COR-L47 (cell line): ENCODE measurements around the gene USP32.
A peak's percentile ranks its signal among the peaks of the same experiment; 100 is the strongest.
"Not testable (repeated sequence)": the region's sequence is repeated elsewhere in the genome, so short reads cannot be mapped to it uniquely, and the experiment has no call there.

ENCODE experiments used
- DNase-seq: peaks from one replicate; lab custom pipeline; 2025; lab: John Stamatoyannopoulos, UW

USP32 gene

DNA sequence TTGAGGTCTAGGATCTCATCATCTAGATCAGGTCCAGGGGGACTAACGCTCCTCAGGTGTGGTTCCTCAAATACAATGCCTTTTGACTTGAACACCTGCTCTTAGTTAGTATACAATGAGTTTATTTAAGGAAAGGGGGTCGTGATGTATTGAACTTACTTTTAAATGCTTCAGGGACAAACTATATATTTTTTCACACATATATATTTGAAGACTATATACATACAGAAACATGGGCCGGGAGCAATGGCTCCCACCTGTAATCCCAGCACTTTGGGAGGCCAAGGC, 11.5 kb upstream of the USP32 start:
- no peak for DNase-seq

DNA sequence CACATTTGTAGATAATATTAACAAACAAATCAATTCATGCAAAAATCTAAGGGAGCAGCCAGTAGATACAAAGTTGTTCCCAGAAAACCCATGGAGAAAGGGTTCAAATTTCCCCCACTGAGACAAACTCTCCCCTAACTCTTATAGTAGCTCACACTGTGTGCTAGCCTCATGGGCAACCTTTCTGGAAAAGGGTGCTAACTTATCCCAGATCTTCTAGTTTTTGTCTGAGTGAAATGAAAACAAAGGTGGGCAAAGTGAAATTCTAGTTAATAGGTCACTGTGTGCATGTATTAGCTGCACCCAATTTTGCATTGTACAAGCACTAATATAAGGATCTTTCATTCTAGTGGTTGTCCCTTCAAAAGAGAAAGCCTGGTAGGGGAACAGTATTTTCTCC, 9.9 kb upstream of the USP32 start:
- DNase-seq: no peak

DNA sequence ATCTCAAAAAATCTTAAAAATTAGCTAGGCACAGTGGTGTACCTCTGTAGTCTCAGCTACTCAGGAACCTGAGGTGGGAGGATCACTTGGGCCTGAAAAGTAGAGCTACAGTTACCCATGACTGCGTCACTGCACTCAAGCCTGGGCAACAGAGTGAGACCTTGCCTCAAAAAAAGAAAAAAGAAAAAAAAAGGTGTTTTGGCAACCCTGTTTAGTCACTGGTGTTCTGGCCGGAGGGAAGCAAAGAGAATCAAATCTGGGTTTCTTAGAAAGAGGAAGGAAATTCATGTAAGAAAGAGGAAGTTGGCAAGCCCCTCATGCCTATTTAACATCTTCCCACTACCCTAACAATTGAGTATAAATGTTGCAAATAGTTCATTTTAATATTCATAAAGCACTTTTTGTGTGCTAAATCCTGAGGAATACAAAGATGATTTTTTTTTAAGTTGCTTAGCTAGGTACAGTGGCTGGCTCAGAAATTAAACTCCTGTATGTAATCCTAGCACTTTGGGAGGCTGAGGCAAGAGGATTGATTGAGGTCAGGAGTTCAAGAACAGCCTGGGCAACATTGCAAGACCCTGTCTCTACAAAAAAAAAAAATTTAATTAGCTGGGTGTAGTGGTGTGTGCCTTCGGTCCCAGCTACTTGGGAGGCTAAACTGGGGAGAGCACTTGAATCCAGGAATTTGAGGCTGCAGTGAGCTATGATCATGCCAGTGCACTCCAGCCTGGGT, 6.5 kb upstream of the USP32 start:
- DNase-seq: no peak

DNA sequence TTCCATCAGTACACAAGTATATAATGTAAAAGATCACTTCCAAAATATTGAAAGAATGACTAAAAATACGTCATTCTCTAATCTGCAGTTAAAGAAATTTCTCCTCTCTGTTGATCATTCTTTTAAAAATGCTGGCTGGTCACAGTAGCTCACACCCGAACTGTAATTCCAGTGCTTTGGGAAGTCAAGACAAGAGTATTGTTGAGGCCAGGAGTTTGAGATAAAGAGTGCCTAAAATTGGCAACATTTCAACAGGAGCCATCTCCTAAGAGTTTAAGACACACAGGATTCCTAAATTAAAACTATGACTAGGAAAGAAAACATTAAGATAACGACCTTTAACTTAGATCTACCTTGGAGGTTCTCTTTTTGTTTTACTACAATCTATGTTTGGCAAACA, 4.5 kb upstream of the USP32 start:
- no peak for DNase-seq

DNA sequence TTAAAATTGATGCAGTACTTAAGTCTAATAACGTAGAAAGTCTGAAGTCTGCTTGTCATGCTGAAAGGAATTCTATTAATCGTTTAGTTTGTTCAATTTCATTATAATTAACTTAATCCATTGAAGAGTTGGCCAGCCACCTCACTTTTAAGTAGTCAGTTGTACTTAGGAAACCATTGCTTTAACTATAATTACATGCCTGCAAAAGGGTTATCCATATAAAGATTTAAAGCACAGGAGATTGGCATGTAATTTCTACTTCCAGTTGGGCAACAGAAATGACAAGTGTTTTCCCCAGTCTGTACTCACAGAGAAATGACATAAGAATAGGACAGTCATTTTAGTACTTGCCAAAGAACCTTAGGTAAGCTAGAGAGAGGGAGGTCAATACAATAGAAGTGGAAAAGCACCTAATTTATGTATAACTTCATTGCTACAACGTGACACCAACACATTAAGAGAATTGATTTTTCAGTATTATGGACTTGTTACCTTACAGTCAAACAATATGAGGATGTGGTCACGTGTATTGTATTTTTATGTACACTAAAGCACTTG, 3.7 kb upstream of the USP32 start:
- DNase-seq: no peak

DNA sequence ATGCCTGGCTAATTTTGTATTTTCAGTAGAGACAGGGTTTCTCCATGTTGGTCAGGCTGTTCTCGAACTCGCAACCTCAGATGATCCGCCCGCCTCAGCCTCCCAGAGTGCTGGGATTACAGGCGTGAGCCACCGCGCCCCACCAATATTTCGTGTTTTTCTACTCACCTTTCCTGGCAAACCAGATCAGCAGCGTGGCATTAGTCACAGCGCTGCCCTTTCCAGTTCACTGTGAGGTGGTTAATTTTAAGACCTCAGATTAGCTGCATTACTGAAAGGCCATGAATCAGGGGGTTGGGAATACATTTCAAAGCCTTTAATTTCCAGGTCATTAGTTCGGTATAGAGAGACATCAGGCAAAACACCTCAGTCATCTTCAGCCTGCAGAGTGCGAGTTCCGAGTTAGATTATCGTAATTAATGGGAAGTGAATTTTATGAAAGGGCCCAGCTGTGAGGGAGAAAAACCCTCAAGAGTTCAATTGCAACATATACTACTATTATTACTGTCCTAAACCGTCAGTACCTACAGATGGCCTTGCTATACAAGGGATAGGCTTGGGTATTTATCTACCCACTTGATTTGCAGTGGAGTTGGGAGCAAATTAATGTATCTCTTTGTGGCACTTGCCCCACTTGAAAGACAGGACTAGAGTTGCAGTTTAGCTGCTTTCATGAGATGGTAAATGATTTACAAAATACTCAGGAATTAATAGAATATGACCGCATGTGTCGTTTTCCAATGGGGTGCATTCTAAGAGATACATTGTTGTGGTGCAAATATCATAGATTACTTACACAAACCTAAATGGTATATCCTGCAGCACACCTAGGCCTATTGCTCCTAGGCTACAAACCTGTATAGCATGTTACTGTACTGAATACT, 2.1 kb upstream of the USP32 start:
- no peak for DNase-seq

DNA sequence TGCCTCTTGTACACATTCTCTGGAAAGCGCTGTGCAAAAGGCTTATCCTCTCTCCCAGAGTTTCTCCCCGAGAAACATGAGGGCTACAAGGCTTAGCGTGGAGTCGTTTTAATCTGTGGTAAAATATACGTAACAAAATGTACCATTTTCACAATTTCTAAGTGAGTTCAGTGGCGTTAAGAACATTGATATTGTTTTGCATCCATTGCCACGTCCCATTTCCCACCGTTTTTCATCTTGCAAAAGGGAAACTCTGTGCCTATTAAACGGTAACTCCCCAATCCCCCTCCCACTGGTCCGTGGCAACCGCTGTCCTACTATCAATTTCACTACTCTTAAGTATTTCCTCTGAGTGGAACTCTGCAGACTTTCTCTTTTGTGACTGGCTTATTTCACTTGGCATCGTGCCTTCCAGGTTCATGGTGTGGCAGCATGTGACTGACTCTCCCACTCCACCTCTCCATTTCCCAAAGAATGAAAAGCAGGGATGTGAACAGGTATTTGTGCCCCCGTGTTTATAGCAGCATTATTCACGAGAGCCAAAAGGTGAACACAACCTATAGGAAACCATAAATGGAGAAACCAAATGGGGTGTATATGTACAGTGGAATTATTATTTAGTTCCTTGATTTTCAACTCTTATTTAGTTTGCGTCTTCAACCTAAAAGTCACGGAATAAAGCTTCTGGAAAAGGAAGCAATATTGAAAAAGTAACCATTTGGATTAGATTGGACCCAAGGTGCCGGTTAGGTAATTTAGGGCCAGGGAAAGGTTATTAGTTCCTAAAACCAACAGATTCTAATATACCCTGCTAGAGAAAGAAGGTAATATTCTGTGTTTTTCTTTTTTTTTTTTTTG, 1.1 kb upstream of the USP32 start:
- peak; percentile 60 for DNase-seq

DNA sequence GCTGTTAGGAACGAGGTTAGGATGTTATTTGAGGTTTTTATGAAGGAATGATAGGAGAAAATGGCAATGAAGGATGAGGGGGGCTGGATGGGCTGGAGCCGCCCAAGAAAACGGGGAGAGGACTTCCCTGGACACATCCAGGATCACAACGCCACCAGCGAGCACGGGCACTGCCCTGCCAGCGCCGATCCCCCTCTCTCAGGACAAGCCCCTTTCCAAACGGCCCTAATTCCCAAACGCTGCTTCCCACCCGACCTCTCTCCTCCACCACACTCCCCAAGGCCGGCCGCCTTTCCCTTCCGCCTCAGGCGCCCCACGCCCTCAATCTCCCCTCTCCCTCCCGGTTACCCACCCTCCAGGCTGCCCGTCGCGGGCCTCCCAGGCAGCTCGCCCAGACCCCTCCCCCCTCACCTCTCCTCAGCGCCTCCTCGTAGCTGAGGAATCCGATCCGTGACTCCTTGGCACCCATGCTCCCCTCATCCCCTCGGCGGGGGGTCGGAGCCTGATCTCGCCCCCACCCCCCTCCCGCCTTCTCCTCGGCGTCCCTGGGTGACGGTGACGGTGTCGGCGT, 377 bp downstream of the USP32 start:
- DNase-seq: no peak

DNA sequence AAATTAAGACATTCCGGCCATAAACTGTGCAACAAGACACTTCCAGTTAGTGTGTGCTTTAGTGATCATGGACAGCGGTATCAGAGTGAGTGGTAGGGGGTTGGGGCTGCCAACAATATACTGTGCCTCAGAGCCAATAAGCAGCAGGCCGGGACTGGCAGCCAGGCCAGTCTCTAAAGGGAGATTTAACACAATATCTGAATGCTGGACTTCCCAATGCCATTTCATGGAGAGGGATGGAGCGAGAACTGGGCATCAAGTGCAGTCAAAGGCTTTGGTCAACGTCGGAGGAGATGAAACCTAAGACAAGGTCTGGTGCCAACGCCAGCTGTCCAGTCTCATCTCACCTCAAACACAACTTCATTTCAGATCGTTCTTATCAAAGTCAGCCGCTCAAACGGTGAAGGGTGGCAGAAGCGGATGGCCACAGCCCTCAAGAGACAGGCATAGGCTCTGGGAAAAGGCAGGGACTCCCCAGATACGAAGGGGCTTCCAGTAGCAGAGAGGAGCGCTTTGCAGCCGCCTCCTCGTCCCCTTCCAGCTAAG, 935 bp downstream of the USP32 start:
- peak; percentile 34 for DNase-seq

DNA sequence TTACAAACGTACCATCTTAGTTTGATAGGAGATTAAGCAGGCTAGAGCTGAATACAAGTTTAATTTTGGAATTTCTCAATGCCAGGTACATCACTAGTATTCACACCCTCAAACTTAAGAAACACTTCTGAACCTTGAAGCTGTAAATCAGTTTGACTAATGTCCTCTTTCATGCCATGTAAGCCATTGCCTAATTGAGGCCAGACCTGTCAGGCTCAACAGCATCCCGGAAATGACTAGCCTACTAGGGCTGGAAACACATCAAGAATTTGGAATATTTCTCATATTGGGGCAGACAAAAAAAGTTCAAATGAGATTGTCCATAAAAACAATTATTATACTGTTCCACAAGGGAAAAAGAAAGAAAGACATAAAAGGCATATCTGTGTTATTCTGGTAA, 1.7 kb downstream of the USP32 start:
- no peak for DNase-seq

DNA sequence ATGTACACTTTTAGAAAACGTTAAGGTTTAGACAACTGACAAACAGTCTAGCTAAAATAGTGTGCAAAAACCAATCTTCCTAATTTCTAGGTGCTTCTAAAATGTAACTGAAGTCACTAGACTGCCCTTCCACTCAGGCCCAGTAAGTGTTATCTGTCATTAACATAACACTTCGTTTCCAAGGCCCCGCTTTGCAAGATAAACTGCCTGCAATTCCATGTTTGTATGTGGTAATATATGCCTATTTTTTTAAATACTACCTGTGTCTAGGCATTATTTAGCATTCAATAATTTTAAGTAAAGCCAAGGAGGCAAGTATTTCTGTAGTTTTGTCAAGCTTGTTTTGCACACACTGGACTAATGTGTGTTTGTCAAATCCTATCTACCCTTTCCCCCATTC, 3.2 kb downstream of the USP32 start:
- no peak for DNase-seq

DNA sequence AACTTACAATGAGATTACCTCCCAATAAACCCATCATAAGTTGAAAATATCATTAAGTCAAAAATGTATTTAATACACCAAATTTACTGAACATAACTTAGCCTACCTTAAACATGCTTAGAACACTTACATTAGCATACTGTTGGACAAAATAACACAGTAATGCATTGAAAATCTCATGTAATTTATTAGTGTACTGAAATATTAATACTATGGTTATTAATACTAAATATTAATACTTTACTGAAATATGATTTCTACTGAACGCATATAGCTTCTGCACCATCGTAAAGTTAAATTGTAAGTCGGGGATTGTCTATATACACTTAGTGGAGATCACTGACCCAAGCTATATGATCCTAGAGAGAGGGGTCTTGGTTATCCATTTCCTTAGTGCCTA, 4.3 kb downstream of the USP32 start:
- no peak for DNase-seq

DNA sequence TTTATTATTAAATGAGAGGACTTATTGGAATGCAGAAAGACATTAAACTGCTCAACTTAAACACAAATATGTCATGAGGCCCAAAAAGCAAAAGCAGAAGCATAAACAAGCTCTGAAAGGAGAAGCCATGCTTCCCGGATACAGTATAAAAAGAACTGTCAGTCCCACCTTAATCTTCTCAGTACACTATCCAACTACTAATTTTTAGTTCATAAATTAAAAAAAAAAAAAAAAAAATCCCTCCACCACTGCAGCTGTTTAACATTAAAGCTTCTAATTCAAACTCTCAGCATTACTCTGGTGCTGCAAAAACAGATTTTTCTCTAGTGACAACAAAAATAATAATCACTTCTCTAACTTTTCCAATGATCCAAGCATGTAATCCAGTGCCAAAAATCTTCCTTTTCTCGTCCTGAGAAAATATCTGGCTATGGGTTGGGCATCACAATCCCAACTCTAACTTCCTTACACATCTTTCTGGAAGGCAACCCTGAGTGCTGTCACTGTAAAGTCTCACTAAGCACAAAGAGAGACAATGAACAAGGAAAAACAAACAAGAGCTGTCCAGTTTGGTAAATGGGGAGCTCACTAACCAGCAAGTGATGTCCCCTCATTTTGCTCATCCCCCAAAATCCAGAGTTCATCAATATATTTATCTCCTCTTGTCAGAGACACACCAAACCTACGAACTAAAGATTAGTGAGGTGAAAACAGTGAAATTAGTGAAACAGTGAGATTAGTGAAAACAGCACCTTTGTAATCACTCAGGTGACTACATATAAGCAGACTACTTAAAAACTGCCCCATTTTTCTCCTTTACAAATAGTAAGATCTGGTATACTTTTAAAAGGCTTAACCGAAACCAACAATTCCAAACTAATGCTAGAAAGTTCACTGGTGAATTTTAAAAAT, 5.5 kb downstream of the USP32 start:
- DNase-seq: no peak

DNA sequence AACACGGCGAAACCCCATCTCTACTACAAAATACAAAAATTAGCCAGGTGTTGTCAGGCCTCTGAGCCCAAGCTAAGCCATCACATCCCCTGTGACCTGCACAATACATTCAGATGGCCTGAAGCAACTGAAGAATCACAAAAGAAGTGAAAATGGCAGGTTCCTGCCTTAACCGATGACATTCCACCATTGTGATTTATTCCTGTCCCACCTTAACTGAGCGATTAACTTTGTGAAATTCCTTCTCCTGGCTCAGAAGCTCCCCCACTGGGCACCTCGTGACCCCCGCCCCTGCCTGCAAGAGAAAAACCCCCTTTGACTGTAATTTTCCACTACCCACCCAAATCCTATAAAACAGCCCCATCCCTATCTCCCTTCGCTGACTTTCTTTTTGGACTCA, 7.0 kb downstream of the USP32 start:
- DNase-seq: not testable (repeated sequence)

DNA sequence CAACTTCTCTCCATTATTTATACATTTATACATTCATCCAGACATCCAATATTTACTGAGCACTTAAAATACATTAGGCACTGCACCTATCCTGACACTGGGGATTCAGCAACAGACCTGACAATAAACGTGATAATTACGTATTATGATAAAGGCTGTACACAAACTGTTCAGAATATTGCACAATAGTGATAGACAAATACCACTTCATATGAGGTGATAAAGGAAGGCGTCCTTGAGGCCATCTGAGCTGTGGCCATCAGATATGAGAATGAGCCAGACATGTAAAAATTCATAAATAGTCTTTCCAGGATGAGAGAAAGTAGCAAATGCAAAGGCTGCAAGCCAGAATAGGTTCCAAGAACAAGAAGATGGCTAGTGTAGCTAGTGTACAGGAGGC, 8.6 kb downstream of the USP32 start:
- DNase-seq: no peak

DNA sequence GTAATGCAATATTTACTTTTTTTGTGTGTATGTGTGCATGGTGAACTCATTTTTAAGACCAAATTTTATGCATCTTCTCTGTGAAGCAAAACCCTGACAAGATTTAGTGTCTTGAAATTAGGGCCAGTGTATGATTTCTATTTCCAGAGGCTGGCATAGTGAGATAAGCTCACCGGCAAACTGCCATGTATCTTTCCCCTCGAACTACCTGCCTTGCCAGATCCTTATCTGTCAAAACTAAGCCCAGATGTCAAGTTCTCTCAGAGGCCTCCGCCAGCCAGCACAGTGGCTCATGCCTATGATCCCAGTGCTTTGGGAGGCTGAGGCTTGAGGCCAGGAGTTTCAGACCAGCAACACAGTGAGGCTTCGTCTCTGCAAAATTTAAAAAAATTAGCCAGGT, 10.0 kb downstream of the USP32 start:
- no peak for DNase-seq

DNA sequence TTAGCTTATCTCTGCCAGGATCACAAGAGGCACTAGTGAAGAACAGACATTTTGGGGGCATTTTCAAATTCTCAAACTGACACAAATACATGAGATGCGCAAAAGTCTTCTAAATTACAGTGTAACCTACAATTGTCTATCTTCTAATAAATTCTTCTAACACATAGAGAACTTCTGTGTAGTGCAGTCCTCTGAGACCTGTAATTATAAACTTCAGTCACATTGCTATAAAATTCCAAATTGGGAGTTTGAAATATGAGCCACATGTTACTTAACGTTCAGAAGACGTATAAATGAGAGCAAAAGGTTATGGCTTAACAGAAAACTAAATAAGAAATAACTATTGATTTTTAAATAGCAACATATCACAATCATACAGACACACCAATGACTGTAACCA, 12.5 kb downstream of the USP32 start:
- not testable (repeated sequence) for DNase-seq

DNA sequence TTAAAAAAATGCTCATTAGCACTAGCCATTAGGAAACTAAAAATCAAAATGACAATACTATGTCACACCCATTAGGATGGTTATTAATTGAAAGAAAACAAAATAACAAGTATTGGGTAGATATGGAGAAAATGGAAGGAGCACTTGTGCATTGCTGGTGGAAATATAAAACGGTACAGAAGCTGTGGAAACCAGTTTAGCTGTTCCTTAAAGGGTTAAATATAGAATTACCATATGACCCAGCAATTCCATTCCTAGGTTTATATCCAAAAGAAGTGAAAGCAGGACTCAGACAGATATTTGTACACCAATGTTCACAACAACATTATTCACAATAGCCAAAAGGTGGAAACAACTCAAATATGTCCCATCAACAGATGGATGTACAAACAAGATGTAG, 13.7 kb downstream of the USP32 start:
- DNase-seq: not testable (repeated sequence)

DNA sequence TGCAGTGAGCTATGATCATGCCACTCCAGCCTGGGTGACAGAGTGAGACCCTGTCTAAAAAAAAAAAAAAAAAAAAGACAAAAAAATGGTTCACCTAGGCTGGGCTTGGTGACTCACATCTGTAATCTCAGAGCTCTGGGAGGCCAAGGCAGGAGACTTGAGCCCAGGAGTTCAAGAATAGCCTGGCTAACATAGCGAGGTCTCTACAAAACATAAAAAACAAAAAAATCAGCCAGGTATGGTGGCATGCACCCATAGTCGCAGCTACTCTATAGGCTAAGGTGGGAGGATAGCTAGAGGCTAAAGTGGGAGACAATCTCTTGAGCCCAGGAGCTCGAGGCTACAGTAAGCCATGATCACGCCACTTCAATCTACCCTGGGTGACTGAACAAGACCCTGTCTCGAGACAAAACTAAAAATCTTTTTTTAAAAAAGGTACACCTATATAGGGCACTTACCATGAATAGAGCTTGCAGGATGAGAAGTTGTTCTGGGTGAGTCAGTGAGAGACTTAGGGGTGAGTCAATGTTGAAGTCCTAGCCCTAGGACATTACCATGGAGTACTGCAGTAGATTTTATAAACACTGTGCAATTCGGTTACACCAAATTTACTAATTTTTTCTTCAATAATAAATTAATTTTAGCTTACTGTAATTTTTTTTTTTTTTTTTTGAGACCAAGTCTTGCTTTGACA, 19.0 kb downstream of the USP32 start:
- DNase-seq: no peak
